Peyer's patch (tissue), 4 donors: ENCODE measurements around the gene NRXN3. TPM values are rescaled to one million over a fixed set of nuclear protein-coding genes. Genes with fewer than 3 reads are reported as not detected.

Experiments used
- DNase-seq, 3 donors: peaks; one replicate each; pipeline ENCODE4 v3.0.0-alpha.2; 2017 to 2019
- H3K27ac ChIP-seq, 4 donors: fragments of 200-600 bp; sonication (generic); one replicate each; pipeline ENCODE4 v1.5.1; 2016 to 2019
- H3K27me3 ChIP-seq, 2 donors: fragments of 200-600 bp; sonication (generic); one replicate each; pipeline ENCODE4 v1.5.1; 2019
- H3K36me3 ChIP-seq, 3 donors: fragments of 200-600 bp; sonication (generic); one replicate each; pipeline ENCODE4 v1.5.1; 2016 to 2019
- H3K4me1 ChIP-seq, 4 donors: fragments of 200-600 bp; sonication (generic); one replicate each; pipeline ENCODE4 v1.5.1; 2016 to 2019
- H3K4me3 ChIP-seq, 4 donors: fragments of 200-600 bp; sonication (generic); 1 replicate in 3 of 4; 2 replicates in 1 of 4; pipeline ENCODE4 v1.5.1; 2016 to 2019; ENCODE audit warnings: mild to moderate bottlenecking in 1 of 4
- H3K9me3 ChIP-seq, 4 donors: fragments of 200-600 bp; sonication (generic); one replicate each; pipeline ENCODE4 v1.5.1; 2016 to 2019; ENCODE audit warnings: mild to moderate bottlenecking in 1 of 4
- CTCF ChIP-seq, 6 experiments: fragments of 450-650 bp in 4 of 6; fragments of 200-600 bp in 2 of 6; sonication (generic) in 1 of 6; IDR thresholded peaks; one replicate each; pipeline ENCODE4 v1.5.1; 2017 to 2019; ENCODE audit warnings: antibody characterized with exemption in 6 of 6, mild to moderate bottlenecking in 3 of 6, moderate library complexity in 1 of 6
- POLR2A ChIP-seq, 2 donors: fragments of 450-650 bp; IDR thresholded peaks; one replicate each; pipeline ENCODE4 v1.5.1; 2017; ENCODE audit warnings: antibody characterized with exemption in 2 of 2, mild to moderate bottlenecking in 2 of 2, moderate library complexity in 2 of 2
- total RNA-seq, 4 donors: library from RNA; depleted of rRNA; stranded (reverse); fragments of >200 nt; gene quantifications; one replicate each; pipeline ENCODE4 v1.1.0, GENCODE V29; 2016

NRXN3 gene
- total RNA-seq, 4 donors from 2014 or later, result 1.6 to 10.2 (median 4.4) TPM

GRCh38 chr14:78451319-78451695, 281.1 kb downstream of the NRXN3 start:
- H3K27me3 ChIP-seq, result no peaks in the 10 kb centered on the region
- no peak for DNase-seq
- TF ChIP-seq CTCF (IDR thresholded peaks at IDR 0.05), result no peak
- TF ChIP-seq POLR2A (IDR thresholded peaks at IDR 0.05), result no peak
- no peaks in the 10 kb centered on the region for H3K9me3 ChIP-seq
- H3K4me3 ChIP-seq, result no peak overlapping the region
- no peak overlapping the region for H3K27ac ChIP-seq
- no peaks in the 10 kb centered on the region for H3K4me1 ChIP-seq
- H3K36me3 ChIP-seq, result no peaks in the 10 kb centered on the region

GRCh38 chr14:78455896-78456435, 285.8 kb downstream of the NRXN3 start:
- H3K36me3 ChIP-seq, result no peaks in the 10 kb centered on the region
- no peak overlapping the region for H3K4me3 ChIP-seq
- H3K27me3 ChIP-seq, result no peaks in the 10 kb centered on the region
- DNase-seq, result no peak
- H3K4me1 ChIP-seq, result no peaks in the 10 kb centered on the region
- H3K9me3 ChIP-seq, result no peaks in the 10 kb centered on the region
- TF ChIP-seq POLR2A (IDR thresholded peaks at IDR 0.05) (no peak), CTCF (IDR thresholded peaks at IDR 0.05) (no peak)
- H3K27ac ChIP-seq, result no peak overlapping the region

GRCh38 chr14:78469947-78470346, 299.8 kb downstream of the NRXN3 start:
- no peaks in the 10 kb centered on the region for H3K27me3 ChIP-seq
- no peak overlapping the region for H3K27ac ChIP-seq
- TF ChIP-seq POLR2A (IDR thresholded peaks at IDR 0.05) (no peak), CTCF (IDR thresholded peaks at IDR 0.05) (no peak)
- no peaks in the 10 kb centered on the region for H3K9me3 ChIP-seq
- H3K36me3 ChIP-seq, result no peaks in the 10 kb centered on the region
- DNase-seq, result no peak
- no peaks in the 10 kb centered on the region for H3K4me1 ChIP-seq
- no peak overlapping the region for H3K4me3 ChIP-seq

- Histone ChIP-seq H3K9me3 (no peaks in the 10 kb centered on the region), H3K27ac (no peak overlapping the region), H3K4me3 (no peak overlapping the region), H3K36me3 (no peaks in the 10 kb centered on the region), H3K27me3 (no peaks in the 10 kb centered on the region), H3K4me1 (no peaks in the 10 kb centered on the region)
- no peak for DNase-seq
- TF ChIP-seq CTCF (IDR thresholded peaks at IDR 0.05) (no peak), POLR2A (IDR thresholded peaks at IDR 0.05) (no peak)
These were observed 309.1 kb downstream of the NRXN3 start for GRCh38 chr14:78479127-78479780.

- Histone ChIP-seq H3K36me3 (no peaks in the 10 kb centered on the region), H3K27ac (no peak overlapping the region), H3K27me3 (no peaks in the 10 kb centered on the region), H3K4me3 (no peak overlapping the region), H3K4me1 (no peaks in the 10 kb centered on the region), H3K9me3 (no peaks in the 10 kb centered on the region)
- no peak for TF ChIP-seq CTCF (IDR thresholded peaks at IDR 0.05)
- no peak for TF ChIP-seq POLR2A (IDR thresholded peaks at IDR 0.05)
- no peak for DNase-seq
These were observed 313.9 kb downstream of the NRXN3 start for GRCh38 chr14:78484028-78484427.
